Subcutaneous abdominal adipose tissue (tissue), 5 donors: Measurements from ENCODE around the gene SELENOI.

ENCODE experiments used
- H3K27ac ChIP-seq: one replicate; pipeline ENCODE4 v1.7.0; 2013; ENCODE audit warnings: low read depth, mild to moderate bottlenecking, inconsistent platforms, low read length, moderate library complexity
- H3K27me3 ChIP-seq, 5 donors: one replicate each; pipeline ENCODE4 v1.7.0; 2013; ENCODE audit warnings: low read length in 5 of 5, inconsistent platforms in 1 of 5; ENCODE audit not compliant: control insufficient read depth in 5 of 5, insufficient read depth in 4 of 5
- H3K36me3 ChIP-seq, 5 donors: one replicate each; pipeline ENCODE4 v1.7.0; 2013; ENCODE audit warnings: low read length in 5 of 5; ENCODE audit not compliant: control insufficient read depth in 5 of 5, insufficient read depth in 5 of 5
- H3K4me1 ChIP-seq, 5 donors: one replicate each; pipeline ENCODE4 v1.7.0; 2013; ENCODE audit warnings: low read length in 5 of 5, mild to moderate bottlenecking in 3 of 5, moderate library complexity in 1 of 5; ENCODE audit not compliant: control insufficient read depth in 5 of 5, insufficient read depth in 5 of 5
- H3K4me3 ChIP-seq, 5 donors: one replicate each; pipeline ENCODE4 v1.7.0; 2013; ENCODE audit warnings: low read length in 5 of 5, low read depth in 1 of 5
- H3K9ac ChIP-seq, 5 donors: one replicate each; pipeline ENCODE4 v1.7.0; 2013; ENCODE audit warnings: low read length in 5 of 5, mild to moderate bottlenecking in 4 of 5, moderate library complexity in 3 of 5
- H3K9me3 ChIP-seq, 5 donors: one replicate each; pipeline ENCODE4 v1.7.0; 2013; ENCODE audit warnings: low read length in 5 of 5; ENCODE audit not compliant: control insufficient read depth in 5 of 5
- donor health status: healthy.
- donor health status: healthy.
- donor health status: healthy.
- donor health status: healthy.
- donor health status: healthy.

SELENOI gene

GRCh38 chr2:26442301-26442700 lies 96.4 kb downstream of the SELENOI start:
- no peaks in the 10 kb centered on the region for H3K27me3 ChIP-seq
- no peaks in the 10 kb centered on the region for H3K4me1 ChIP-seq
- H3K4me3 ChIP-seq: no peak overlapping the region
- H3K9me3 ChIP-seq: no peaks in the 10 kb centered on the region
- H3K36me3 ChIP-seq: no peaks in the 10 kb centered on the region
- H3K27ac ChIP-seq: no peak overlapping the region
- no peak overlapping the region for H3K9ac ChIP-seq

DNA sequence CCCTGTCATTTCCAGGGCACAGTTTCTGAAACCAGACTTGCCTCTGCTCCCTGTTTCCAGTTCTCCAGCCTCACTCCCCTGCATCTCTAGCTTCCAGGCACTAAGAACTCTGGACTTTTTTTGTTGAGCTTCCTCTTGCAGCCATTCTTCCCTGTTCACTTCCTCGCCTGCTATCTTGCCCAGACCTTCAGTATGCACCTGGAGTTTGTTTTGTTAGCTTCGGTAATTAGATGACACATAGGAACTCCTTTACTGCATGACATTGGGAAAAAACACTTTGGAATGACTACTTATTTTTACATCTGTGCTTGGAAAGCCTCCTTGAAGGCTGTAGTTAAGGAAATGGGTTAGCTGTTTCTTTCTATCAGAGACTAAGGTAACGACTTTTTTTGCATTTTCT lies 96.8 kb downstream of the SELENOI start:
- Histone ChIP-seq H3K4me3 (no peak overlapping the region), H3K9ac (no peak overlapping the region), H3K27me3 (no peaks in the 10 kb centered on the region), H3K36me3 (no peaks in the 10 kb centered on the region), H3K4me1 (no peaks in the 10 kb centered on the region), H3K9me3 (no peaks in the 10 kb centered on the region), H3K27ac (no peak overlapping the region)

DNA sequence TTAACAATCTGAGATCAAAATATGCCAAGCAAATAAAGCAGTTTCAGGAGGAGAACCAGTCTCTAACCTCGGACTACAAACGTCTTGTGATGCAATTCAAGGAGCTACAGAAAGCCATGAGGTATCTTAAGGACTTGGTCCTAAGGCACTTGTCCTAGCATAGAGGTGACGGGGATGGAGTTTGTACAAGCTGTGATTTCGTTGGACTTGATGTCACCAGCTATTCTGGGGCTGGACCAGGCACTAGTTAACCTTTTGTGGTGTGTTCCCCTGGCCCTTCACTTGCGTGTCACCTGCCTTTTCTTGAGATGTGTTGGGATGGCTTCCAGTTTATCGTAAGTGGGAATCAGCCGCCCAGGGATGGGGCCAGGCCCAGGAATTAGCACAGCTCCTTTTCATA lies 98.3 kb downstream of the SELENOI start:
- H3K9ac ChIP-seq: no peak overlapping the region
- H3K4me1 ChIP-seq: no peaks in the 10 kb centered on the region
- H3K27ac ChIP-seq: no peak overlapping the region
- H3K27me3 ChIP-seq: peaks cover 0 to 4% (median 0%) of the 10 kb centered on the region in 5 donors
- H3K4me3 ChIP-seq: no peak overlapping the region
- no peaks in the 10 kb centered on the region for H3K36me3 ChIP-seq
- no peaks in the 10 kb centered on the region for H3K9me3 ChIP-seq
